Measurements from ENCODE around the gene ZC2HC1C. TPM values are rescaled to one million over a fixed set of nuclear protein-coding genes. Genes with fewer than 3 reads are reported as not detected.

The ZC2HC1C gene
- polyA plus RNA-seq, 1 donor (not counting 4 experiments of a cell fraction or from before 2014, with no cell fraction given) = 0.68 TPM

DNA sequence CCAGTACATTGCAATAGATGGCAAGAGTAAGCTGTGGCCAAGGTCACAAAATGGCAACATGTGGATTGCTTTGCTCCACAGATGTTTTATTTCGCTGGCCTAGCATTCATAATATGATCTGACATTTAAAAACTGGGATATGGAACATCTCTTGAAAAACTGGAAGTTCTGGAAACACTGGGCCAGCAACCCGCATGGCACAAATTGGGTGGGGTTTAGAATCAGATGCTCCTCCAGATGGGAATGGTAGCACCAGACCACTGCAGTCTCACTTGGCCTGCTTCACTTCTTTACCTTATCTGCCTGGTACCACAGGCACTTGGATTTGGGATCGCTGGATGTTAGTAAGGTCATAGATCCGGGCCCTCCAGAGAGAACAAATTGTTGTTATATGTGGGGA is 10.1 kb downstream of the ZC2HC1C start:
- no peak overlapping the region for H3K4me3 ChIP-seq (ENCODE audit: control insufficient read depth in 2 of 3, extremely low read depth in 1 of 3, insufficient read depth in 2 of 3, low read depth in 1 of 3, low read length in 3 of 3)
- peaks cover 9 to 11% of the 10 kb centered on the region in 2 experiments for H3K36me3 ChIP-seq (ENCODE audit: control insufficient read depth in 2 of 2, extremely low read depth in 1 of 2, insufficient read depth in 2 of 2, low read length in 2 of 2)
- H3K27me3 ChIP-seq (ENCODE audit: control insufficient read depth, extremely low read depth, insufficient read depth, low read length) = no peaks in the 10 kb centered on the region
- no peak overlapping the region for H3K27ac ChIP-seq (ENCODE audit: control insufficient read depth, insufficient read depth, low read length)
- no peak for TF ChIP-seq EZH2 (IDR thresholded peaks at IDR 0.05; ENCODE audit: low read length)
- TF ChIP-seq, protein P1, sequence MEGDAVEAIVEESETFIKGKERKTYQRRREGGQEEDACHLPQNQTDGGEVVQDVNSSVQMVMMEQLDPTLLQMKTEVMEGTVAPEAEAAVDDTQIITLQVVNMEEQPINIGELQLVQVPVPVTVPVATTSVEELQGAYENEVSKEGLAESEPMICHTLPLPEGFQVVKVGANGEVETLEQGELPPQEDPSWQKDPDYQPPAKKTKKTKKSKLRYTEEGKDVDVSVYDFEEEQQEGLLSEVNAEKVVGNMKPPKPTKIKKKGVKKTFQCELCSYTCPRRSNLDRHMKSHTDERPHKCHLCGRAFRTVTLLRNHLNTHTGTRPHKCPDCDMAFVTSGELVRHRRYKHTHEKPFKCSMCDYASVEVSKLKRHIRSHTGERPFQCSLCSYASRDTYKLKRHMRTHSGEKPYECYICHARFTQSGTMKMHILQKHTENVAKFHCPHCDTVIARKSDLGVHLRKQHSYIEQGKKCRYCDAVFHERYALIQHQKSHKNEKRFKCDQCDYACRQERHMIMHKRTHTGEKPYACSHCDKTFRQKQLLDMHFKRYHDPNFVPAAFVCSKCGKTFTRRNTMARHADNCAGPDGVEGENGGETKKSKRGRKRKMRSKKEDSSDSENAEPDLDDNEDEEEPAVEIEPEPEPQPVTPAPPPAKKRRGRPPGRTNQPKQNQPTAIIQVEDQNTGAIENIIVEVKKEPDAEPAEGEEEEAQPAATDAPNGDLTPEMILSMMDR (optimal IDR thresholded peaks at IDR 0.05 in 1 of 3, IDR thresholded peaks at IDR 0.05 in 1 of 3, conservative IDR thresholded peaks at IDR 0.05 in 1 of 3; ENCODE audit: extremely low read depth in 1 of 3, insufficient read depth in 2 of 3, low read length in 3 of 3) = no peak
- no peak overlapping the region for H3K9ac ChIP-seq (ENCODE audit: control insufficient read depth, extremely low read depth, insufficient read depth, low read length)
- no peaks in the 10 kb centered on the region for H3K9me1 ChIP-seq (ENCODE audit: control insufficient read depth, extremely low read depth, insufficient read depth, low read length)
- no peak overlapping the region for H2AFZ ChIP-seq (ENCODE audit: control insufficient read depth, low read length)
- DNase-seq (ENCODE audit: low read depth, low spot score) (no peak), FAIRE-seq (no peak)
- dilution Hi-C loops (cut with MboI; ENCODE audit: extremely low pct_ligation_motif_present, low sequenced_read_pairs) = no loop called here
- H3K9me3 ChIP-seq (ENCODE audit: control insufficient read depth, low read depth, low read length) = no peaks in the 10 kb centered on the region
- no peaks in the 10 kb centered on the region for H4K20me1 ChIP-seq (ENCODE audit: control insufficient read depth, extremely low read depth, insufficient read depth, low read length)
- no peak overlapping the region for H3K4me2 ChIP-seq (ENCODE audit: control insufficient read depth, extremely low read depth, insufficient read depth, low read depth, low read length)
- H3K4me1 ChIP-seq (ENCODE audit: control insufficient read depth, extremely low read depth, insufficient read depth, low read length) = no peaks in the 10 kb centered on the region
- no peaks in the 10 kb centered on the region for H3K79me2 ChIP-seq (ENCODE audit: control insufficient read depth, insufficient read depth, low read length)

GRCh38 chr14:75081660-75082229 is 12.3 kb downstream of the ZC2HC1C start:
- peaks cover 12 to 14% of the 10 kb centered on the region in 2 experiments for H3K36me3 ChIP-seq (ENCODE audit: control insufficient read depth in 2 of 2, extremely low read depth in 1 of 2, insufficient read depth in 2 of 2, low read length in 2 of 2)
- H3K4me3 ChIP-seq (ENCODE audit: control insufficient read depth in 2 of 3, extremely low read depth in 1 of 3, insufficient read depth in 2 of 3, low read depth in 1 of 3, low read length in 3 of 3) = no peak overlapping the region
- H3K79me2 ChIP-seq (ENCODE audit: control insufficient read depth, insufficient read depth, low read length) = no peaks in the 10 kb centered on the region
- no peak overlapping the region for H3K27ac ChIP-seq (ENCODE audit: control insufficient read depth, insufficient read depth, low read length)
- DNase-seq (ENCODE audit: low read depth, low spot score) (no peak), FAIRE-seq (no peak)
- no peak overlapping the region for H3K9ac ChIP-seq (ENCODE audit: control insufficient read depth, extremely low read depth, insufficient read depth, low read length)
- no peak for TF ChIP-seq EZH2 (IDR thresholded peaks at IDR 0.05; ENCODE audit: low read length)
- TF ChIP-seq, protein P1 (optimal IDR thresholded peaks at IDR 0.05 in 1 of 3, IDR thresholded peaks at IDR 0.05 in 1 of 3, conservative IDR thresholded peaks at IDR 0.05 in 1 of 3; ENCODE audit: extremely low read depth in 1 of 3, insufficient read depth in 2 of 3, low read length in 3 of 3) = no peak
- dilution Hi-C loops (cut with MboI; ENCODE audit: extremely low pct_ligation_motif_present, low sequenced_read_pairs) = no loop called here
- H3K27me3 ChIP-seq (ENCODE audit: control insufficient read depth, extremely low read depth, insufficient read depth, low read length) = no peaks in the 10 kb centered on the region
- H3K9me3 ChIP-seq (ENCODE audit: control insufficient read depth, low read depth, low read length) = no peaks in the 10 kb centered on the region
- no peak overlapping the region for H2AFZ ChIP-seq (ENCODE audit: control insufficient read depth, low read length)
- H3K4me2 ChIP-seq (ENCODE audit: control insufficient read depth, extremely low read depth, insufficient read depth, low read depth, low read length) = no peak overlapping the region
- H3K9me1 ChIP-seq (ENCODE audit: control insufficient read depth, extremely low read depth, insufficient read depth, low read length) = no peaks in the 10 kb centered on the region
- no peaks in the 10 kb centered on the region for H4K20me1 ChIP-seq (ENCODE audit: control insufficient read depth, extremely low read depth, insufficient read depth, low read length)
- no peaks in the 10 kb centered on the region for H3K4me1 ChIP-seq (ENCODE audit: control insufficient read depth, extremely low read depth, insufficient read depth, low read length)
